ENCODE results near the gene TRIM63.

TRIM63 gene

GRCh38 chr1:26006710-26007109, 60.7 kb downstream of the TRIM63 start:
- in situ Hi-C loops (cut with MboI; ENCODE audit: low sequenced_read_pairs, unreplicated experiment): no loop called here
- no peak for DNase-seq (ENCODE audit: low spot score)
- TF ChIP-seq CTCF (IDR thresholded peaks at IDR 0.05; ENCODE audit: borderline replicate concordance, control extremely low read depth, extremely low read depth, insufficient read depth, missing control alignments): no peak

GRCh38 chr1:26005434-26006105, 61.9 kb downstream of the TRIM63 start:
- TF ChIP-seq CTCF (IDR thresholded peaks at IDR 0.05; ENCODE audit: borderline replicate concordance, control extremely low read depth, extremely low read depth, insufficient read depth, missing control alignments): no peak
- in situ Hi-C loops (cut with MboI; ENCODE audit: low sequenced_read_pairs, unreplicated experiment): no loop called here
- no peak for DNase-seq (ENCODE audit: low spot score)

GRCh38 chr1:26003756-26004155, 63.7 kb downstream of the TRIM63 start:
- TF ChIP-seq CTCF (IDR thresholded peaks at IDR 0.05; ENCODE audit: borderline replicate concordance, control extremely low read depth, extremely low read depth, insufficient read depth, missing control alignments): no peak
- no peak for DNase-seq (ENCODE audit: low spot score)
- in situ Hi-C loops (cut with MboI; ENCODE audit: low sequenced_read_pairs, unreplicated experiment): no loop called here

- in situ Hi-C loops (cut with MboI; ENCODE audit: low sequenced_read_pairs, unreplicated experiment): no loop called here
- DNase-seq (ENCODE audit: low spot score): no peak
- TF ChIP-seq CTCF (IDR thresholded peaks at IDR 0.05; ENCODE audit: borderline replicate concordance, control extremely low read depth, extremely low read depth, insufficient read depth, missing control alignments): no peak
These were observed 64.2 kb downstream of the TRIM63 start for GRCh38 chr1:26003262-26003661.

Data from GM13976 (cell line).